Gastroesophageal sphincter (tissue), 3 donors: ENCODE results near the gene ECSCR.

Experiments
- EP300 ChIP-seq: sonication (generic); formaldehyde crosslinking; IDR thresholded peaks from one replicate; pipeline ENCODE4 v1.6.1; 2017; ENCODE audit warnings: antibody characterized with exemption, mild to moderate bottlenecking
- TF ChIP-seq, protein P1 (sequence below), 4 experiments: fragments of 200-600 bp in 2 of 4; fragments of 450-650 bp in 2 of 4; sonication (generic) in 1 of 4; IDR thresholded peaks; one replicate each; pipeline ENCODE4 v1.5.1; 2017 to 2019; ENCODE audit warnings: antibody characterized with exemption in 4 of 4, mild to moderate bottlenecking in 2 of 4, moderate library complexity in 2 of 4

DNA sequence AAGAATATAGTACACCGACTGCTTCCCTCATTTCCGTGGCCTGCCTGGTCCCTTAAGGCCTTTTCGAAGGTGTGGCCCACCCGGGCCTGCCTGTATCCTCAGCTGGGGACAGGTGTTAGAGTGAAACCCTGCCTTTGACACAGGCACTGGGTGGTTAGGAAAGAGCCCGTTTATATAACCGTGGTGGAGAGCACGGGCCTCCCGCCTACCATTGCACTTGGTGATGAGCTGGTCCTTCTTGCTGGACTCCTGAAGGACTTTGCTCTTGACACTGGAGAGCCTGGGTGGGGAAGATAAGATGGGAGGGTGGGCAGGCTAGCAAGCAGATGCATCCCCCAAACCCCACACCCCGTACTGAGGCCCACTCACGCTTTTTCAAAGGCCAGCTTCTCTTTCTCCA is 61.0 kb downstream of the ECSCR start:
- TF ChIP-seq, protein P1, sequence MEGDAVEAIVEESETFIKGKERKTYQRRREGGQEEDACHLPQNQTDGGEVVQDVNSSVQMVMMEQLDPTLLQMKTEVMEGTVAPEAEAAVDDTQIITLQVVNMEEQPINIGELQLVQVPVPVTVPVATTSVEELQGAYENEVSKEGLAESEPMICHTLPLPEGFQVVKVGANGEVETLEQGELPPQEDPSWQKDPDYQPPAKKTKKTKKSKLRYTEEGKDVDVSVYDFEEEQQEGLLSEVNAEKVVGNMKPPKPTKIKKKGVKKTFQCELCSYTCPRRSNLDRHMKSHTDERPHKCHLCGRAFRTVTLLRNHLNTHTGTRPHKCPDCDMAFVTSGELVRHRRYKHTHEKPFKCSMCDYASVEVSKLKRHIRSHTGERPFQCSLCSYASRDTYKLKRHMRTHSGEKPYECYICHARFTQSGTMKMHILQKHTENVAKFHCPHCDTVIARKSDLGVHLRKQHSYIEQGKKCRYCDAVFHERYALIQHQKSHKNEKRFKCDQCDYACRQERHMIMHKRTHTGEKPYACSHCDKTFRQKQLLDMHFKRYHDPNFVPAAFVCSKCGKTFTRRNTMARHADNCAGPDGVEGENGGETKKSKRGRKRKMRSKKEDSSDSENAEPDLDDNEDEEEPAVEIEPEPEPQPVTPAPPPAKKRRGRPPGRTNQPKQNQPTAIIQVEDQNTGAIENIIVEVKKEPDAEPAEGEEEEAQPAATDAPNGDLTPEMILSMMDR (IDR thresholded peaks at IDR 0.05), result no peak
- TF ChIP-seq EP300, result no peak
